Activated B cell treated with CpG ODN at 0.5 μM for 24 hours (primary cell): ENCODE data around the gene ZNF500. TPM values are rescaled to one million over a fixed set of nuclear protein-coding genes. Genes with fewer than 3 reads are reported as not detected.

Source experiments
- ATAC-seq: fragments of 200-7000 bp; cut with Tn5 transposase; one replicate; pipeline ENCODE4 v1.10.0; 2021; ENCODE audit warnings: low read depth, mild to moderate bottlenecking, moderate library complexity
- CTCF ChIA-PET: fragments of 350-600 bp; sonication (Branson Sonifier 250); formaldehyde crosslinking; loops from one replicate; lab custom pipeline; 2021; ENCODE audit warnings: antibody characterized with exemption; lab: Charles Lee
- POLR2A ChIA-PET: fragments of 350-600 bp; sonication (Branson Sonifier 250); formaldehyde crosslinking; loops from one replicate; lab custom pipeline; 2021; ENCODE audit warnings: antibody characterized with exemption; lab: Charles Lee
- DNase-seq: peaks from one replicate; pipeline ENCODE4 v3.0.0; 2022
- H3K27ac Mint-ChIP-seq: one replicate; pipeline ENCODE4 v1.8.0; 2020; ENCODE audit warnings: mixed read lengths
- H3K27me3 Mint-ChIP-seq: one replicate; pipeline ENCODE4 v1.8.0; 2021; ENCODE audit warnings: mixed read lengths
- H3K36me3 Mint-ChIP-seq: one replicate; pipeline ENCODE4 v1.8.0; 2021; ENCODE audit warnings: low read depth, mixed read lengths
- H3K4me1 Mint-ChIP-seq: one replicate; pipeline ENCODE4 v1.8.0; 2021; ENCODE audit warnings: mixed read lengths
- H3K4me3 Mint-ChIP-seq: one replicate; pipeline ENCODE4 v1.8.0; 2020; ENCODE audit warnings: mild to moderate bottlenecking, mixed read lengths
- H3K9me3 Mint-ChIP-seq: one replicate; pipeline ENCODE4 v1.8.0; 2020; ENCODE audit warnings: mixed read lengths
- intact Hi-C: fragments of 100-400 bp; cut with micrococcal nuclease; formaldehyde crosslinking; loops from one replicate; pipeline ENCODE4 v1.15.1; 2024
- total RNA-seq: library from RNA; stranded (reverse); gene quantifications from 2 replicates; pipeline ENCODE4 v1.2.3, GENCODE V29; 2022
- TF ChIP-seq, protein P1 (sequence below): fragments of 200-600 bp; IDR thresholded peaks from one replicate; pipeline ENCODE4 v1.8.0; 2022; ENCODE audit warnings: antibody characterized with exemption, mild to moderate bottlenecking

The ZNF500 gene
- total RNA-seq, 1 donor from 2014 or later, result 19.1 TPM

DNA sequence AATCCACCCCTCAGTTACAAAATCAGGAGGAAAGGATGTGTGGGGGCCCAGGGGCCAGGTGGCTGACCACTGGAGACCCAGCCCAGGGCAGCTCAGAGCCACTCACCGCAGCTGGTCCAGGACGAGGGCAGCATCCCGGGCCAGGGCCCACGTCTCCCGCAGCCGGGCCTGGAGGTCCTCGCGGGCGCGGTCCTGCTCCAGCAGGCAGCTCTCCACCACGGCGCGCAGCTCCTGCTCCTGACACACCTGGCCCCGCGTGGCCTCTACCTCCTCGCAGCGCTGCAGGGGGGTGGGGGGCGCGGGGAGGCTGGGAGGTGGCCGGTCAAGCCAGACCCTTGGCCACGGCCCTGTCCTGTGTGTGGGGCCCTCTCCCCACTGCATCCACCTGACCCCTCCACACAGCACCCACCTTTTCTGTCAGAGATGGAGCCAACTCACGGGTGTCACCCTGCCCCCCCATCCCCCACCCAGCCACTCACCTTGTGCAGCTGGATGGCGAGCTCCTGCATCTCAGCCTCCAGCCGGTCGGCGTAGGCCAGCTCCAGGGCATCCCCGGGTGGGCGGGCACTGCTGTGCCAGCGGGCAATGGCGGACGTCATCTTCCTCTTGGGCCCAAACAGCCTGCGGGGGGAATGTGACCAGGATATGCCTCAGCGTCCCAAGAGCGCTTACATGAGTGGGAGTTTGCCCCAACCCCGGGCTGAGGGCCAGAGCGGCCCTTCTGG, 68.5 kb downstream of the ZNF500 start:
- intact Hi-C loops, result no loop called here
- peaks cover 47% of the 10 kb centered on the region for H3K36me3 Mint-ChIP-seq

More for the DNA sequence above, 68.5 kb downstream of the ZNF500 start:
- no peak overlapping the region for H3K27ac Mint-ChIP-seq
- TF ChIP-seq, protein P1, sequence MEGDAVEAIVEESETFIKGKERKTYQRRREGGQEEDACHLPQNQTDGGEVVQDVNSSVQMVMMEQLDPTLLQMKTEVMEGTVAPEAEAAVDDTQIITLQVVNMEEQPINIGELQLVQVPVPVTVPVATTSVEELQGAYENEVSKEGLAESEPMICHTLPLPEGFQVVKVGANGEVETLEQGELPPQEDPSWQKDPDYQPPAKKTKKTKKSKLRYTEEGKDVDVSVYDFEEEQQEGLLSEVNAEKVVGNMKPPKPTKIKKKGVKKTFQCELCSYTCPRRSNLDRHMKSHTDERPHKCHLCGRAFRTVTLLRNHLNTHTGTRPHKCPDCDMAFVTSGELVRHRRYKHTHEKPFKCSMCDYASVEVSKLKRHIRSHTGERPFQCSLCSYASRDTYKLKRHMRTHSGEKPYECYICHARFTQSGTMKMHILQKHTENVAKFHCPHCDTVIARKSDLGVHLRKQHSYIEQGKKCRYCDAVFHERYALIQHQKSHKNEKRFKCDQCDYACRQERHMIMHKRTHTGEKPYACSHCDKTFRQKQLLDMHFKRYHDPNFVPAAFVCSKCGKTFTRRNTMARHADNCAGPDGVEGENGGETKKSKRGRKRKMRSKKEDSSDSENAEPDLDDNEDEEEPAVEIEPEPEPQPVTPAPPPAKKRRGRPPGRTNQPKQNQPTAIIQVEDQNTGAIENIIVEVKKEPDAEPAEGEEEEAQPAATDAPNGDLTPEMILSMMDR, result no peak
- no peaks in the 10 kb centered on the region for H3K9me3 Mint-ChIP-seq
- ATAC-seq, result no peak
- CTCF ChIA-PET, result no interaction called here
- no peak overlapping the region for H3K4me3 Mint-ChIP-seq
- DNase-seq, result no peak
- no peaks in the 10 kb centered on the region for H3K4me1 Mint-ChIP-seq
- H3K27me3 Mint-ChIP-seq, result no peaks in the 10 kb centered on the region
- POLR2A ChIA-PET, result no interaction called here

Other genes starting within 250 kb of the ZNF500 start
- gene CDIP1, start 228.4 kb downstream of the ZNF500 start, total RNA-seq, result 12.5 and 12.9 TPM in 2 replicates
- gene C16orf96, start 210.8 kb downstream of the ZNF500 start, total RNA-seq, result 0.13 and 0.15 TPM in 2 replicates
- 17.2 and 23.4 TPM in 2 replicates for gene UBALD1, start 152.3 kb downstream of the ZNF500 start, total RNA-seq
- 69.6 and 88.6 TPM in 2 replicates for gene MGRN1, start 142.3 kb downstream of the ZNF500 start, total RNA-seq
- 32.0 and 32.9 TPM in 2 replicates for gene NUDT16L1, start 73.6 kb downstream of the ZNF500 start, total RNA-seq
- 17.9 and 21.9 TPM in 2 replicates for gene ANKS3, start 32.9 kb downstream of the ZNF500 start, total RNA-seq
- gene DNAAF8, start 32.6 kb downstream of the ZNF500 start, total RNA-seq, result 0.29 and 0.31 TPM in 2 replicates
- not detected in 2 replicates for gene SEPTIN12, start 21.2 kb upstream of the ZNF500 start, total RNA-seq
- gene SMIM22, start 28.2 kb upstream of the ZNF500 start, total RNA-seq, result not detected in 2 replicates
- gene ROGDI, start 35.5 kb upstream of the ZNF500 start, total RNA-seq, result 5.4 and 6.8 TPM in 2 replicates
- 138 and 156 TPM in 2 replicates for gene GLYR1, start 80.1 kb upstream of the ZNF500 start, total RNA-seq
- 33.4 and 36.1 TPM in 2 replicates for gene UBN1, start 80.3 kb upstream of the ZNF500 start, total RNA-seq
- gene PPL, start 170.0 kb upstream of the ZNF500 start, total RNA-seq, result 0.04 TPM in 1 of 2 replicates, not detected in the other
- gene SEC14L5, start 191.2 kb upstream of the ZNF500 start, total RNA-seq, result not detected in 2 replicates